GM12878 (cell line): Measurements from ENCODE around the gene TRH.

Source experiments
- EED ChIP-seq: sonication (generic); IDR thresholded peaks from 2 replicates; pipeline ENCODE4 v1.6.1; 2016; ENCODE audit warnings: antibody characterized with exemption, low read depth
- FOS ChIP-seq: IDR thresholded peaks from 3 replicates; pipeline ENCODE4 v1.6.1; 2011; ENCODE audit warnings: borderline replicate concordance; ENCODE audit not compliant: insufficient read length; ENCODE audit errors: extremely low read depth
- NBN ChIP-seq: fragments of 450-650 bp; IDR thresholded peaks from 2 replicates; pipeline ENCODE4 v1.6.1; 2016
- RBBP5 ChIP-seq: fragments of 200-600 bp; sonication (generic); conservative IDR thresholded peaks from 2 replicates; pipeline ENCODE4 v1.6.1; 2016
- STAT1 ChIP-seq: fragments of 450-650 bp; conservative IDR thresholded peaks from 2 replicates; pipeline ENCODE4 v1.6.1; 2014; ENCODE audit warnings: antibody characterized with exemption, mild to moderate bottlenecking
- TCF12 ChIP-seq: IDR thresholded peaks from 2 replicates; pipeline ENCODE4 v1.6.1; 2011; ENCODE audit warnings: low read depth, mild to moderate bottlenecking, low read length
- TF ChIP-seq, protein P1 (sequence below): IDR thresholded peaks from 2 replicates; pipeline ENCODE4 v1.6.1; 2012; ENCODE audit warnings: mild to moderate bottlenecking, low read depth, low read length
- TF ChIP-seq, protein P2 (sequence below), 3 experiments: IDR thresholded peaks in 2 of 3; conservative IDR thresholded peaks in 1 of 3; 2 replicates each; pipeline ENCODE4 v1.5.1; 2011; ENCODE audit warnings: low read depth in 3 of 3, low read length in 3 of 3, mild to moderate bottlenecking in 3 of 3, control low read depth in 2 of 3, moderate library complexity in 2 of 3, inconsistent platforms in 1 of 3, mixed read lengths in 1 of 3; ENCODE audit not compliant: control insufficient read depth in 2 of 3, insufficient read depth in 1 of 3; ENCODE audit errors: extremely low read depth in 1 of 3
- TF ChIP-seq, protein P3 (sequence below): IDR thresholded peaks from 2 replicates; pipeline ENCODE4 v1.6.1; 2012; ENCODE audit warnings: low read length, inconsistent platforms
- TF ChIP-seq, protein P4 (sequence below): IDR thresholded peaks from 2 replicates; pipeline ENCODE4 v1.6.1; 2011; ENCODE audit warnings: low read depth, low read length, improper control_type of control experiment, borderline replicate concordance
- TF ChIP-seq, protein P5 (sequence below): fragments of 450-650 bp; IDR thresholded peaks from 2 replicates; pipeline ENCODE4 v1.6.1; 2017; ENCODE audit warnings: mild to moderate bottlenecking, moderate library complexity

DNA sequence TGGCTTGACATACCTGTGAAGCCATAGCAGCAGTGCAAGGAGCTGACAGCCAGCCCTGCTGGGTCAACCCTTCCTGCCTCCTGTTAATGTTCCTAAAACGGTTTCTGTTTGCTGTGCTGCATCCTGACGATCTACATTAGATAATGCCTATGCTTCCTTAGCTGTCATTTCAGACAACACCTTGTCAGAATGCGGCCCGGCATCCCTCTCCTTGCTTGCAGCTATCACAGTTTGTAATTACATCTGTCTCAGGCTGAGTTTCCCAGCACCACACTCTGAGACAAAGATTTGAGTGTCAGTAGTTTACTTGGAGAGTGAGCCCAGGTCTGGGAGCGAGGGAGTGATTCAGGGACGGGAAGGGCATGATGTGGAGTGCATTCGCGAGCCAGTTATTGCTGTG lies 9.0 kb downstream of the TRH start:
- TF ChIP-seq, protein P1, sequence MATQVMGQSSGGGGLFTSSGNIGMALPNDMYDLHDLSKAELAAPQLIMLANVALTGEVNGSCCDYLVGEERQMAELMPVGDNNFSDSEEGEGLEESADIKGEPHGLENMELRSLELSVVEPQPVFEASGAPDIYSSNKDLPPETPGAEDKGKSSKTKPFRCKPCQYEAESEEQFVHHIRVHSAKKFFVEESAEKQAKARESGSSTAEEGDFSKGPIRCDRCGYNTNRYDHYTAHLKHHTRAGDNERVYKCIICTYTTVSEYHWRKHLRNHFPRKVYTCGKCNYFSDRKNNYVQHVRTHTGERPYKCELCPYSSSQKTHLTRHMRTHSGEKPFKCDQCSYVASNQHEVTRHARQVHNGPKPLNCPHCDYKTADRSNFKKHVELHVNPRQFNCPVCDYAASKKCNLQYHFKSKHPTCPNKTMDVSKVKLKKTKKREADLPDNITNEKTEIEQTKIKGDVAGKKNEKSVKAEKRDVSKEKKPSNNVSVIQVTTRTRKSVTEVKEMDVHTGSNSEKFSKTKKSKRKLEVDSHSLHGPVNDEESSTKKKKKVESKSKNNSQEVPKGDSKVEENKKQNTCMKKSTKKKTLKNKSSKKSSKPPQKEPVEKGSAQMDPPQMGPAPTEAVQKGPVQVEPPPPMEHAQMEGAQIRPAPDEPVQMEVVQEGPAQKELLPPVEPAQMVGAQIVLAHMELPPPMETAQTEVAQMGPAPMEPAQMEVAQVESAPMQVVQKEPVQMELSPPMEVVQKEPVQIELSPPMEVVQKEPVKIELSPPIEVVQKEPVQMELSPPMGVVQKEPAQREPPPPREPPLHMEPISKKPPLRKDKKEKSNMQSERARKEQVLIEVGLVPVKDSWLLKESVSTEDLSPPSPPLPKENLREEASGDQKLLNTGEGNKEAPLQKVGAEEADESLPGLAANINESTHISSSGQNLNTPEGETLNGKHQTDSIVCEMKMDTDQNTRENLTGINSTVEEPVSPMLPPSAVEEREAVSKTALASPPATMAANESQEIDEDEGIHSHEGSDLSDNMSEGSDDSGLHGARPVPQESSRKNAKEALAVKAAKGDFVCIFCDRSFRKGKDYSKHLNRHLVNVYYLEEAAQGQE: no peak
- TF ChIP-seq, protein P2, sequence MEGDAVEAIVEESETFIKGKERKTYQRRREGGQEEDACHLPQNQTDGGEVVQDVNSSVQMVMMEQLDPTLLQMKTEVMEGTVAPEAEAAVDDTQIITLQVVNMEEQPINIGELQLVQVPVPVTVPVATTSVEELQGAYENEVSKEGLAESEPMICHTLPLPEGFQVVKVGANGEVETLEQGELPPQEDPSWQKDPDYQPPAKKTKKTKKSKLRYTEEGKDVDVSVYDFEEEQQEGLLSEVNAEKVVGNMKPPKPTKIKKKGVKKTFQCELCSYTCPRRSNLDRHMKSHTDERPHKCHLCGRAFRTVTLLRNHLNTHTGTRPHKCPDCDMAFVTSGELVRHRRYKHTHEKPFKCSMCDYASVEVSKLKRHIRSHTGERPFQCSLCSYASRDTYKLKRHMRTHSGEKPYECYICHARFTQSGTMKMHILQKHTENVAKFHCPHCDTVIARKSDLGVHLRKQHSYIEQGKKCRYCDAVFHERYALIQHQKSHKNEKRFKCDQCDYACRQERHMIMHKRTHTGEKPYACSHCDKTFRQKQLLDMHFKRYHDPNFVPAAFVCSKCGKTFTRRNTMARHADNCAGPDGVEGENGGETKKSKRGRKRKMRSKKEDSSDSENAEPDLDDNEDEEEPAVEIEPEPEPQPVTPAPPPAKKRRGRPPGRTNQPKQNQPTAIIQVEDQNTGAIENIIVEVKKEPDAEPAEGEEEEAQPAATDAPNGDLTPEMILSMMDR (IDR thresholded peaks at IDR 0.05 in 2 of 3, conservative IDR thresholded peaks at IDR 0.05 in 1 of 3; ENCODE audit: control insufficient read depth in 2 of 3, extremely low read depth in 1 of 3, insufficient read depth in 1 of 3, low read depth in 3 of 3, low read length in 3 of 3): no peak
- TF ChIP-seq, protein P3, sequence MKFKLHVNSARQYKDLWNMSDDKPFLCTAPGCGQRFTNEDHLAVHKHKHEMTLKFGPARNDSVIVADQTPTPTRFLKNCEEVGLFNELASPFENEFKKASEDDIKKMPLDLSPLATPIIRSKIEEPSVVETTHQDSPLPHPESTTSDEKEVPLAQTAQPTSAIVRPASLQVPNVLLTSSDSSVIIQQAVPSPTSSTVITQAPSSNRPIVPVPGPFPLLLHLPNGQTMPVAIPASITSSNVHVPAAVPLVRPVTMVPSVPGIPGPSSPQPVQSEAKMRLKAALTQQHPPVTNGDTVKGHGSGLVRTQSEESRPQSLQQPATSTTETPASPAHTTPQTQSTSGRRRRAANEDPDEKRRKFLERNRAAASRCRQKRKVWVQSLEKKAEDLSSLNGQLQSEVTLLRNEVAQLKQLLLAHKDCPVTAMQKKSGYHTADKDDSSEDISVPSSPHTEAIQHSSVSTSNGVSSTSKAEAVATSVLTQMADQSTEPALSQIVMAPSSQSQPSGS: no peak
- no peak for TF ChIP-seq NBN
- no peak for TF ChIP-seq STAT1
- TF ChIP-seq TCF12: no peak
- TF ChIP-seq, protein P4, sequence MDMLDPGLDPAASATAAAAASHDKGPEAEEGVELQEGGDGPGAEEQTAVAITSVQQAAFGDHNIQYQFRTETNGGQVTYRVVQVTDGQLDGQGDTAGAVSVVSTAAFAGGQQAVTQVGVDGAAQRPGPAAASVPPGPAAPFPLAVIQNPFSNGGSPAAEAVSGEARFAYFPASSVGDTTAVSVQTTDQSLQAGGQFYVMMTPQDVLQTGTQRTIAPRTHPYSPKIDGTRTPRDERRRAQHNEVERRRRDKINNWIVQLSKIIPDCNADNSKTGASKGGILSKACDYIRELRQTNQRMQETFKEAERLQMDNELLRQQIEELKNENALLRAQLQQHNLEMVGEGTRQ: no peak
- no peak for TF ChIP-seq RBBP5
- TF ChIP-seq EED: no peak
- TF ChIP-seq, protein P5, sequence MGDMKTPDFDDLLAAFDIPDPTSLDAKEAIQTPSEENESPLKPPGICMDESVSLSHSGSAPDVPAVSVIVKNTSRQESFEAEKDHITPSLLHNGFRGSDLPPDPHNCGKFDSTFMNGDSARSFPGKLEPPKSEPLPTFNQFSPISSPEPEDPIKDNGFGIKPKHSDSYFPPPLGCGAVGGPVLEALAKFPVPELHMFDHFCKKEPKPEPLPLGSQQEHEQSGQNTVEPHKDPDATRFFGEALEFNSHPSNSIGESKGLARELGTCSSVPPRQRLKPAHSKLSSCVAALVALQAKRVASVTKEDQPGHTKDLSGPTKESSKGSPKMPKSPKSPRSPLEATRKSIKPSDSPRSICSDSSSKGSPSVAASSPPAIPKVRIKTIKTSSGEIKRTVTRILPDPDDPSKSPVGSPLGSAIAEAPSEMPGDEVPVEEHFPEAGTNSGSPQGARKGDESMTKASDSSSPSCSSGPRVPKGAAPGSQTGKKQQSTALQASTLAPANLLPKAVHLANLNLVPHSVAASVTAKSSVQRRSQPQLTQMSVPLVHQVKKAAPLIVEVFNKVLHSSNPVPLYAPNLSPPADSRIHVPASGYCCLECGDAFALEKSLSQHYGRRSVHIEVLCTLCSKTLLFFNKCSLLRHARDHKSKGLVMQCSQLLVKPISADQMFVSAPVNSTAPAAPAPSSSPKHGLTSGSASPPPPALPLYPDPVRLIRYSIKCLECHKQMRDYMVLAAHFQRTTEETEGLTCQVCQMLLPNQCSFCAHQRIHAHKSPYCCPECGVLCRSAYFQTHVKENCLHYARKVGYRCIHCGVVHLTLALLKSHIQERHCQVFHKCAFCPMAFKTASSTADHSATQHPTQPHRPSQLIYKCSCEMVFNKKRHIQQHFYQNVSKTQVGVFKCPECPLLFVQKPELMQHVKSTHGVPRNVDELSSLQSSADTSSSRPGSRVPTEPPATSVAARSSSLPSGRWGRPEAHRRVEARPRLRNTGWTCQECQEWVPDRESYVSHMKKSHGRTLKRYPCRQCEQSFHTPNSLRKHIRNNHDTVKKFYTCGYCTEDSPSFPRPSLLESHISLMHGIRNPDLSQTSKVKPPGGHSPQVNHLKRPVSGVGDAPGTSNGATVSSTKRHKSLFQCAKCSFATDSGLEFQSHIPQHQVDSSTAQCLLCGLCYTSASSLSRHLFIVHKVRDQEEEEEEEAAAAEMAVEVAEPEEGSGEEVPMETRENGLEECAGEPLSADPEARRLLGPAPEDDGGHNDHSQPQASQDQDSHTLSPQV: no peak
- no peak for TF ChIP-seq FOS
